ENCODE results near the gene MYH3.

Gene MYH3

DNA sequence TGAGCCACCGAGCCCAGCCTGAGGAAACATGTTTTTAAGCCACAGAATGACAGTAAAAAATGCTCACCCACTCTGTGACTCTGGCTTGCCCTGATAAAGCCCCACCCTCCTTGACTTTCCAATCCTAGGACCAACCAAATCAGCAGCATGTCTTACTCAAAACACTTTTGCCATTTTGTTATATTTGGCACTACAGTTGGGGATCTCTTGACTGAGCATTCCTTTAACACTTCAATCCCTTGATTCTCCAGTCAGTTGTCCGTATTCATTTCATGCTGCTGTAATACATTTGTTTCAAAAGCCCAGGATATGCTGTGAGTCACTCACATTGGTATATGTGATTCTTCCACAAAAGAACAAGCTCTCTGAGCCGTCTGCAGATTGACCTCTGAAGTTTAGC is 8.2 kb downstream of the MYH3 start:
- peak; percentile 35 for DNase-seq (ENCODE audit: low read depth)

DNA sequence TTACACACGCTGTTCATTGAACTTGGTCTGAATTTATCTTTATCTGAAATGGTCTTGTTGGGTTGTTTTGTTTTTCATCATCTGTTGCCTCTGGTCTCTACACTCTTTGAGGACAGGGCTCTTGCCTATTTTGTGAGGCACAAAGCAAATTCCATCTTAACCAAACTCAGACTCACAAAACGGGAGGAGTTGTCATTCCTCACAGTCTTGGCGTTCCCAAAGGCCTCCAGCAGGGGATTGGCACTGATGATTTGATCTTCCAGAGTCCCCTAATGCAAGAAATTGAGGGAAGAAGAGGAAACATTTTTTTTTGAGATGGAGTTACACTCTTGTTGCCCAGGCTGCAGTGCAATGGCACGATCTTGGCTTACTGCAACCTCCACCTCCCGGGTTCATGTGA is 8.7 kb downstream of the MYH3 start:
- DNase-seq (ENCODE audit: low read depth), result no peak

DNA sequence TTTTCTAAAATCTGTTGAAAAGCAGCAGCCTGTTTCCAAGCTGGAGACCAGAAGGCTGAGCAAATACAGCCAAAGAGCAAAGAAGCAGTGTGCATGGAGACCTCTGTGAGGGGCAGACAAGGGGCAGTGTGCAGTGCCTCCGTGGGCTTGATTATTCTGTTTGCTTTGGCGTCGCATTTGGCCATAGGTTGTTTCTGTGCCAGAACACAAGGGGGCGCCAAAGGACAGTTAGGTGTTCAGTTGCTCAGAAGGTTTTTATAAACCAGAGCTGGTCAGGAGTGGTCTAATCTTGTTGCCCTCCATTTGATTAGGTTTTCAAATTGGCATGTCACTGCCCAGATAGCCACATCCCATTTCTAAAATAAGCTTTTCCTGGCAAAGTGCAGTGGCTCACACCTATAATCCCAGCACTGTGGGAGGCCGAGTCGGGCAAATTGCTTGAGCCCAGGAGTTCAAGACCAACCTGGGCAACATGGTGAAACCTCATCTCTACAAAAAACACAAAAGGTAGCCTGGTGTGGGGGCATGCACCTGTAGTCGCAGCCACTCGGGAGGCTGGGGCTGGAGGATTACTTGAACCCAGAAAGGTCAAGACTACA is 10.6 kb downstream of the MYH3 start:
- DNase-seq (ENCODE audit: low read depth), result peak; percentile 40

DNA sequence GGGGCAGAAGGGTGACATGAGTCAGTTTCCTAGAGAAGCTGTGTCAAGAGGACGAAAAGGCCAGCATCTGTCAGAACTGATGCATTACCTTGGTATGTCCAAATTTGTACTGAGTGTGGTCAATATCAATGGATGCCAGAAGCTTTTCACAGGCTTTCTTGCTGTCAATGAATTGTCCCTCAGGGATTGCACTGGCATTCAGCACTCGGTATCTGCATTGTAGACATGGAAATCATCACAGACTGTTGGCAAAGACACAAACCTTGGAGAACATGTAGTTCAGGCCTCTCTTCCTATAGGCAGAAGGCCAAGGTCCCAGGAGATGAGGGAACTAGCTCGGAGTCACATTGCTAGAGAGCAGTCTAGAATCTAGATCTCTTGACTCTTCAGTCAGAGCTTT is 16.6 kb downstream of the MYH3 start:
- DNase-seq (ENCODE audit: low read depth), result no peak

DNA sequence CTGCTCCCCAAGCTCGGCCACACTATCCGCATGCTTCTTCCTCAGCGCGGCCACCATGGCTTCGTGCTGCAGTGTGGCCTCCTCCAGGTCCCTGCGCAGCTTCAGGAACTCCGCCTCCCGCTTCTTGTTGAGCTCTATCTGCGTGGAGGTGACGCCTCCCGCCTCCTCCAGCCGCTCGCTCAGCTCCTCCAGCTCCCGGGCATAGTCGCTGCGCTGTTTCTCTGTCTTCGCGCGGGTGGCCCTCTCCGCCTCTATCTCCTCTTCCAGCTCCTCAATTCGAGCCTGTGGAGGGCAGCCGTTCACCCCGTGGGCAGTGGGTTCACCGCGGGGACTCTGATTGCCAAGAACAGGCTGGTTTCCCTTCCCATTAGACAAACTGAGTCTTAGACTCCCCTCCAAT is 19.0 kb downstream of the MYH3 start:
- DNase-seq (ENCODE audit: low read depth), result no peak

DNA sequence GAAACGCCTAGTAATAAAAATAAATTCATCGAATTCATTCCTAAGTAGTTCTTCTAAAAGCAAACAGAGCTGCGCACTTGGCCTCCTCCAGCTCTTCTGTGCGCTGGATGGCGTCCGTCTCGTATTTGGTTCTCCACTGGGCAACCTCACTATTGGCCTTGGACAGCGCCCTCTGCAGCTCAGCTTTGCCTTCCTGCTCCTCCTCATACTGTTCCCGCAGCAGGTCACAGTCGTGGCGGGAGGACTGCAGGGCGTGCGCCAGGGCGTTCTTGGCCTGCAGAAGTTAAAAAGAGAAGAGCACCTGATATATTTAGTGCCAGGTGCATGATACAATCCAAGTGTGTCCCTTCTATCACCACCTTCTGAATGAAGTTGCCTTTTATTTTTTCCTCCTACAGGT is 21.8 kb downstream of the MYH3 start:
- no peak for DNase-seq (ENCODE audit: low read depth)

DNA sequence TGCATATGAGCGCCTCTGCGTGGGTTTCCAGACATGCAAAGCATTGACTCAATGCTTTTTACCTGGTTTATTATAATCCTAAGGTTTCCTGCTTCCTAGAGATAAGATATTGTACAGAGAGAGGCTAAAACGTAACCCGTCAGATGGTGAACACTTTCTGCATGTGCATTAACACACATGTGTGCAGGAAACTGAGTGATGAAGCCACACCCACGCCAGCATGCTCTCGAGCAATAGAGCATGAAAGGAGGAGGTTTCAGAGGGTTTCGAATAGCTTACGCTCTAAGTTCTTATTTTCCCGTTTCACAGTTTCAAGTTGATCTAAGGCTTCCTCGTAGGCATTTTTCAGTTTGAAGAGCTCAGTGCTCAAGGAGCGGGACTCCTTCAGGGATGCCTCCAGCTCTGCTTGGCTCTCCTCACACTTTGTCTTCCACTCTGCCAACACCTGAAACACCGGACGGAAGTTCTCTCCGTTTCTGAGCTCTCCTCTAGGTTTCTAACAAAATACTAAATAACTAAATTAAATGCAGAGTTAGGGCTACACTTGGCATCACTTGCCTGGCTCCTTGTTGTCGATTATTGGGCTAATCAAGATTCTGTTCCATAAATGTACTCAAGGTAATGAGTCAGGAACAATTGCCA is 23.2 kb downstream of the MYH3 start:
- no peak for DNase-seq (ENCODE audit: low read depth)

DNA sequence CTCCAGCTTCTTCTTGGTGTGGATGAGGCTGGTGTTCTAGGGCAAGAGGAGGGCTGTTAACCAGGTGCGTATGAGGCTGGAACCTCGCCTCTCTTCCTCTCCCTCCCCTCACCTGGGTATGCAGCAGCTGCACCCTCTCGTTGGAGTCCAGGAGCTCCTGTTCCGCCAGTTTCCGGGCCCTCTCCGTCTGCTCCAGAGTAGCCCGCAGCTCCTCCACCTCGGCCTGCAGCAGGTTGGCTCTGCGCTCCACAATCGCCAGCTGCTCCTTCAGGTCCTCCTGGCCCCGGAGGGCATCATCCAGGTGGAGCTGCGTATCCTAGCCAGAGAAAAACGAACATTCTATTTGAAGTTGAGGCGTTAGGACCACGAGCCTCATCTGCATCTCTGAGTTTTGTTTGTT is 25.4 kb downstream of the MYH3 start:
- DNase-seq (ENCODE audit: low read depth), result no peak

DNA sequence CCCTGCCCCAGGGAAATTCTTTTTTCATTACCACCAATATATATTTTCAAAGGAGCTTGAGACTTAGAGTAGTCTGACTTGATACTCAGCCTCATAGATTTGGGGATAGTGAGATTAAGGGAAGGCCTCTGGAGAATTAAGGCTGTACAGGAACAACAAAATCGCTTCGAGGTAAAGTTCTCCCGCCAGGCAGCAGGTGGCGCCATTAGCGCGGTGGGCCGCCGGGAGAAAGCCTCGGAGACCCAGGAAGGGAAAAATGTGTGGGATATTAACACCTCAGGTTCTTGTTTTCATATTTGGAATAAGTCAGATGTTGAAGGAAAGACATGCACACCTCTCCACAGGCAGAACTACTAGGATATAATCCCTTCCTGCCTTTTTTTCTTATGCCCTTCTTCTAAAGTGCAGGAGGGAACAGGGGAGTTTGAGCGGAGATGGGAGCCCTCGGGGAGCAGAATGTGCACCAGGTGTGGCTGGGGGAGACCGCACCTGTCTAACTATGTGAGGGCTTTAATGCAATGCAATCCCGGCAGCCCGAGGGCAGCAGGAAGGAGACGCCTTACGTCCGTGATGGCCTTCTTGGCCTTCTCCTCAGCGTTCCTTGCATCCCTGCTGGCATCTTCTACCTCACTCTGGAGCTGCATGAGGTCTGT is 25.9 kb downstream of the MYH3 start:
- DNase-seq (ENCODE audit: low read depth), result no peak

DNA sequence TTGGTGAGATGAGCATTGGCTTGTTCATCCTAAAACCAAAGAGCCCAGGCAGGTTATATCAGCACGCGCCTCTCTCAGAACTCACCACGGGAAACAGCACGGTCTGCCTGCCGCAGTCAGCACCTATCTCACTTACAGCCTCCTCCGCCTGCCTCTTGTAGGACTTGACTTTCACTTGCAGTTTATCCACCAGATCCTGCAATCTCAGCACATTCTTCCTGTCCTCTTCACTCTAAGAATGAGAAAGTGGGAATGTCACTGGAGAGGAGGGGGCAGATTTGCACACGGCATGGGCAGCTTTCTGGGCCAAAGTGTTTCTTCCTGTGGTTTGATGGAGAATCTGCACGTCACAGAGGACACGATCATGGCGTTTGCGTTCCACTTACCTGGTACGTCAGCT is 27.4 kb downstream of the MYH3 start:
- no peak for DNase-seq (ENCODE audit: low read depth)

DNA sequence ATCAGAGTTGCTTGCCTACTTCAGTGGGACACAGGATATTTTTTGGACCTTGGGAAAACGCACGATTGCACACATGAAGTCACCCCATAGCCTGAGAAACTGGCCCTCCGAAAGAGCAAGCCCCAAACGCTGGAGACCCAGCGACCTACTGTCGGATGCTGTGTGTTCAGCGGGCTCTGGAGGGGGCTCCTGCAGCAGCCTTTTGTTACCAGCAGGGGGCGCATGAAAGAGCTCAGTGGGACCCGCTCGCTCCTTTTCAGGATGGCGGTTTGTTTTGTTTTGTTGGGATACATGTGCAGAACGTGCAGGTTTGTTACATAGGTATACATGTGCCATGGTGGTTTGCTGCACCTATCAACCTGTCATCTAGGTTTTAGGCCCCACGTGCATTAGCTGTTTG is 28.4 kb downstream of the MYH3 start:
- DNase-seq (ENCODE audit: low read depth), result no peak

DNA sequence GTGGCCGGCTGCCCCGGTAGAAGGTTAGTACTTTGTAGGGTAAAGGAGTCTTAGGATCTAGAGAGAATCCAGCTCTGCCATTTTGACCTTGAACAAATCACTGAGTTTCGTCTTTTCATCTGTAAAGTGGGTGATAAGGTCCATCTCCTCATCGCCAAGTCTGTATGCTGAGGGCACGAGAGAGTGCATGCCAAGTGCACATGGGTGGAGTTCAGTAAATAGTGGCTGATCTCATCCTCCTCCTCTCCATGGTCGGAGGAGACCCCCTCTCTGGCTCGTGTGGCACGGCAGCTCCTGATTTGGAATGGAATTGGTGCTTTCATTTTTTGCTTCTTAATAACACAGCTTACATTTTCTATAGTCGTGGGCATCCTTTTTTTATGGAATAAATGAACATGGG is 30.7 kb downstream of the MYH3 start:
- DNase-seq (ENCODE audit: low read depth), result no peak

DNA sequence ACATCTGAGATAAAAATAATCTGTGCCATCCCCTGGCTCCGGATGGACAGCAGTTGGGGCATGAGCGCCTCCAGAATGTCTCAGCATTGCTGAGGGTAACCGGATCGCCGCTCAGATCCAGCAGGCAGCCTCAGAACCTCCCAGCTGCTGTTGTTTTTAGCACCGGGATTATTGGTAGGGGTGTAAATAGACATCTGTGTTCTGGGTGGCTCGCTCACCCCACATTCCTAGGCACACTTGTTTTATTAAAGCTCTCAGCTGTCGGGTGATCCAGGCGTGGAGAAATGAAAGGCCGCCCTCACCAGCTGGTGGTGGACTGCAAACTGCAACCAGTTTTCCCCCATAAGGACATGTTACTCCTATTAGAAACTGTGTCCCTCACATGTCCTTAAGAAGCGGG is 32.1 kb downstream of the MYH3 start:
- DNase-seq (ENCODE audit: low read depth), result no peak

DNA sequence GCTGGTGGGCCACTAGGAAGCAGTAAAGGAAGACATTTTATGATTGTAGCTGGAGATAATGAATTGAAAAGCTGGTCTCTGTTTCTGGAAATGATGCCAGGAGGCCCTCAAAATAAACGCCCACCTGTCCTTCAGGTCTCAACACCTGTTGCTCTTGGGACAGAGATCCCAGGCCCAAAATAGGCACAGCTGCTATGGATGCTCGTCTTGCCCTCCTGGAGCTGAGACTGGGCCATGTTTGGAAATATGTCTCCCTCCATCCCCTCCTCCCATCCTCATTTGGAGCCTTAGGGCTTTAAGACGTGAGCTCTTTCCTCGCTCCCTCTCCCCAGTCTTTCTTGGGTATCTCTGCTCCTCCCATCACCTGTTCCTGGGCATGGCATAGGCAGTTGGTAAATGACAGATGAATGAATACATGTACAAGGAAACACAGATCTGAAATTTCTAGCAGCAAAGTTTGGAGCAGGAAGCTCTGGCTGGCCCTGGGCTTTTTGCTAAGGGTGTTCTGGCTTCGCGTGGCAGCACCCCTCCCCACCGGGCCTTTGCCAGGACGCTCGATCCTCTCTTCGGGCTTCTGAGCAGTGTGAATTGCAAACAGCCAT is 33.3 kb downstream of the MYH3 start:
- DNase-seq (ENCODE audit: low read depth), result no peak

DNA sequence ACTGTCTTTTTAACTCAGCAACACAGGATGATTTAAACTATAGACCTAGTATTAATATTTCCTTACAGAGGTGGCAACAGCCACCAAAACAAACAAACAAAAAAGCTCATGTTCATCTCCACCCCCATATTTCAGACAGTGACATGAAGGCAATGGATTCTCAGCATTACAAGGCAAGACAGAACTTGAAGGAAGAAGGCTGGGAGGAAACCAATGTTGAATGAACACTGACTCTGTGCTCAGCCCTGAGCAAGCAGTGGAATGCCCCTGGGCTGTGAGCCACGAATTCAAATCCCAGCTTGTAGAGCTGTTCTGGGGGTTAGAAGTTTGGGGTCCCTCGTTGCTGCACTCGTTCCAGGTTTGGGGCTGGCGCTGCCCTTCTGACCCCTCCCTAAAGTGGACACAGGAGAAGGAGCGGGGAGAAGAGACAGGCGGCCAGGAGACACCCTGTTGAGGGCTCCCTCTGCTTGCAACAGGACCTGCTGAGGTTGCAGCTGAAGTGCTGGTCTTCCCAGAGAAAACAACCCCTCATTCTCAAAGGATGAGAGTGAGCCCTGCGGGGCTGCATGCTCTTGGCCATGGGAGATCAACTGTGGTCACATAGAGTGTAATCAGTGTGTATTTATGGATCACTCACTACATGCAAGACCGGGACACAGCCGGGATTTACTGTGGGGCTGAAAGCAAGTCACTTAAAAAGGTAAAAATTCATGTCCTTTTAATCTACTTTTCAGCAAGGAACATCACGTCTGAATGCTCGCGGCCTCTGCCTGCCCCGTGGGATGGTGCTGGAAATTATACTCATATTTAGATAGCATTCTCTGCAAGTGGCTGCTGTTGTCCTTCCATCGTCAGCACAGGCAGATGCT is 34.3 kb downstream of the MYH3 start:
- DNase-seq (ENCODE audit: low read depth), result no peak

DNA sequence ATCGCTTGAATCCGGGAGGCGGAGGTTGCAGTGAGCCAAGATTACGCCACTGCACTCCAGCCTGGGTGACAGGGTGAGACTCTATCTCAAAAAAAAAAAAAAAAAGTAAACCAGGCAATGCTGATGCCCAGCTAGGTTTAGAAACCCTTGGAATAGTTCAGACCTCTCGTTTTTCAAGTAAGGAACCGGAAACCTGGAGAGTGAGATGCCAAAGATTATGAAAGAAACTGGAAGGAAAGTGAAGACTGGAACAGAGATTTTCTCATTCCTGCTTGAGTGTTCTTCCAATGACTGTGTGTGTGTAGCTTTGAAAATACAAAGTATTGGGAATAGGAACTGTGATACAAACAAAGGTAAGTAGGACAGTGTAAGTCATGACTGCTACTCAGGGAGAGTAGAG is 35.7 kb downstream of the MYH3 start:
- no peak for DNase-seq (ENCODE audit: low read depth)

DNA sequence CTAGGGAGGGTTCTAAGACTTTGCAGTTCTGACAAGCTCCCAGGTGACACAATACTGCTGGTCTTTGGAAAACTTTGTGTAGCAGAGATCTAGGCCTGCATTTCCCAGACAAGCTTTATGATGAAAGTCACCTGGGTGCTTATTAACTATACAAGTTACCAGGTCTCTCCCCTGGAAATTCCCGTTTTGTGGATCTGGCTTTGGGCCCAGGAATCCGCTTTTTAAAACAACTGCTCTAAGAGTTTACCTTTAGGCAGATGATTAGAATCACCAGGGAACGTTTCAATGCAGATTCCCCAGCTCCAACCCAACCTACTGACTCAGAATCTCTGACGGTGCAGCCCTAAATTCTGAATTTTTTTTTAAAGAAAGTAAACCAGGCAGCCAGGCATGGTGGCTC is 36.3 kb downstream of the MYH3 start:
- no peak for DNase-seq (ENCODE audit: low read depth)

DNA sequence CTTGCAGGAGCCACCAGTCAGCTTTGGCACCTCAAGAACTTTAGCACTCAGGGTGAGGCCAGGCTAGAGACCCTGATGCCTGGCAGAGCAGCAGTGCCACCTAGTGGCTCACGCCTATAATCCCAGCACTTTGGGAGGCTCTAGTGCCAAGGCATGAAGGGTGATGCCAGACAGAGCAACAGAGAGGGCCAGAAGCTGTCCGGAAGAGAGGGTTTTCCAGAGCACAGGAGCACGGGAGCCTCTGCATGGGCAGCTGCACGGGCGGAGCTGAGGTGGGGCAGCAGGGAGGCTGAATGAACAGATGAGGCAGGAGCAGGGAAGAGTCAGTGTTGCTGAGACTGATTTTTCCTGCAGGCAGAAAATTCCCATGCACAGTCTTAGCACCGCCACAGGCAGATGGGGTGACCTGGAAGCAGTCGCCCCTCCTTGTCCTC is 38.9 kb downstream of the MYH3 start:
- DNase-seq (ENCODE audit: low read depth), result peak; percentile 53

DNA sequence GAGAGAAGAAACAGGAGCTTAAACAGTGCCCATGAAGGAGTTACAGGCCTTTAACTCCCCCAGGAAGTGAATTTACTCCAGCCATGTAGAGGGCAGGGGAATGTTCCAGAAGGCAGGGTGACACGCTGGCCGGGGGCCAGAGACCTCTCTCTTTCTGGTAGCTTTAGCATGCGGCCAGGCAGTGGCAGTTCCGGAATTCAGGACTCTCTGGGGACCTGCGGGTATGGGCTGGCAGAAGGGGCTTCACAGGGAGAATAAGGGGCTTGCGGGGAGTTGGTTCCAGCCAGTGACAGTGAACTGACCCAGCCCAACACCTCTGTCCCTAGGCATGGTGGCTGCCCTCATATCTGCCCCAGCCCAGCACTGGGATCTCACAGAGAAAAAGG is 40.0 kb downstream of the MYH3 start:
- no peak for DNase-seq (ENCODE audit: low read depth)

DNA sequence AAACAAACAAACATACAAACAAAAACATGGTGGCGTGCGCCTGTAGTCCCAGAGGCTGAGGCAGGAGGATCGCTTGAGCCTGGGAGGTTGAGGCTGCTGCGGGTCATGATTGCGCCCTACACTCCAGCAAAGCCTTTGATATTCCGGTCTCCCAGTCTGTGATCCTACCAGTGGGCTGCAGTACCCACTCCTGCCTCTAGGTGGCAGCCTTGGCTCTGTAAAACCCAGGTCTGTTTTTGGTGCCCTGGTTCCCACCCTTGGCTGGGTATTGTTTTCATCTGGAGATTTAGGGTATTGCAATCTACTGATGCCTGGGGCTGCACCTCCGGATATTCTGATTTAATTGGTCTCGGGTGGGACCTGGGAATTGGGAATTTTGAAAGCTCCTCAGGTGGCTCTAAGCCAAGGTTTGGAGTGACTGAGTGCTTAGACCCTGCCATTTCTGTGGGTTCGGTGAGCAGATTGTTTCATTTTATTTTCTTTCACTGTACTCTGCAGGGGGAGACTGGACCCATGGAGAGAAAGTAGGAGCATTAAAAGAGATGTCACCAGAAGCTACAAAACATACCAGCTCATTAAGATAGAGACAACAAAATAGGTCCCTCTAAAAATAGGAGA is 40.5 kb downstream of the MYH3 start:
- DNase-seq (ENCODE audit: low read depth), result peak; percentile 50

DNA sequence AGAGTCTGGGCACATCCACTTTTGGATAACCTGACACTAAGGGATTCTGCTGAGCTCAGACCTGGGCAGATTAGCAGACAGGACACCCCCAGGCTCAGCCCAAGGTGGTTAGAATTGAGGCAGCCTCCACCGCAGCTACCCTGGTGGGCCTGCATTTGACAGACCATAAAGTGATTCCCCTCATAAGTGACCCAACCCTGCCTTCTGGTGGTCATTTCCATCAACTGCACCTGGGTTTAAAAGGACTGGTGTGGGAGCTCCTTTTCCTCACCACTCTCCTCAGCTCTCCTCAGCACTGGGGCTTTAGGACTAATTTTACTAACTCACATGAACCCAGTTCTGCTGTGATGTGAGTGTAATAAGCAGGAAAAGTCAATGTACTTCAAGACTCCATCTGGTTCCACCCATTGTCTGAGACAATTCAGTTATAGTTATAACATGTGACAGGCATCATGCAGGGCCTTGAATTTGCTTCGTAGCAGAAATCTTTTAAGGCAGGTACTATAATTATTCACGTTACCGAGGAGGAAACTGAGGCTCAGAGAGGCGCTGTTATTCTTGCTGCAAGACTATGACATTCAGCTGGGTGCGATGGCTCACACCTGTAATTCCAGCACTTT is 42.5 kb downstream of the MYH3 start:
- peak; percentile 28 for DNase-seq (ENCODE audit: low read depth)

Data from stromal cell of bone marrow (primary cell).